ENCODE data around the gene CAD.

DNA sequence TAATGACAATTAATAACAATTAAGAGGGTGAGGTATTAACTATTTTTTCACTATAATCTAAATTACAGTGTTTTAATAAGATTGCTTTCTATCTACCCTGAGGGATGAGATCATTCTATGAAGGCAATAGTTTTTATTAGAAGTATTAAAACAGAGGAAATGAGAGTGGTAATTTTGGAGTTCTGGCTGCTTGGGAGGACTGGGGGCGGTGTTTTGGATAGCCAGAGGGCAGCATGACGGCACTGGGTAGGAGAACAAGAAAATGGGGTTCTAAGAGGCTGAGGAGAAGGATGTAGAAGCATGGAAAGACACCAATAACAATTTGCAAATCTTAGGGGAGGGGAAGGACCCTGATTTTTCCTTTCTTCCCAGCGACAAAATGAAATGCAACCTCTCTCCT, 53.0 kb downstream of the CAD start:
- TF ChIP-seq TARDBP (IDR thresholded peaks at IDR 0.05; ENCODE audit: borderline replicate concordance) (no peak), EP300 (IDR thresholded peaks at IDR 0.05; ENCODE audit: borderline replicate concordance in 1 of 2, control insufficient read depth in 1 of 2, low read depth in 2 of 2, low read length in 2 of 2) (no peak), HCFC1 (IDR thresholded peaks at IDR 0.05; ENCODE audit: low read length) (no peak), SP1 (IDR thresholded peaks at IDR 0.05; ENCODE audit: low read depth, low read length) (no peak), SRF (IDR thresholded peaks at IDR 0.05; ENCODE audit: low read depth in 2 of 2, low read length in 2 of 2) (no peak)
- TF ChIP-seq, protein P1, sequence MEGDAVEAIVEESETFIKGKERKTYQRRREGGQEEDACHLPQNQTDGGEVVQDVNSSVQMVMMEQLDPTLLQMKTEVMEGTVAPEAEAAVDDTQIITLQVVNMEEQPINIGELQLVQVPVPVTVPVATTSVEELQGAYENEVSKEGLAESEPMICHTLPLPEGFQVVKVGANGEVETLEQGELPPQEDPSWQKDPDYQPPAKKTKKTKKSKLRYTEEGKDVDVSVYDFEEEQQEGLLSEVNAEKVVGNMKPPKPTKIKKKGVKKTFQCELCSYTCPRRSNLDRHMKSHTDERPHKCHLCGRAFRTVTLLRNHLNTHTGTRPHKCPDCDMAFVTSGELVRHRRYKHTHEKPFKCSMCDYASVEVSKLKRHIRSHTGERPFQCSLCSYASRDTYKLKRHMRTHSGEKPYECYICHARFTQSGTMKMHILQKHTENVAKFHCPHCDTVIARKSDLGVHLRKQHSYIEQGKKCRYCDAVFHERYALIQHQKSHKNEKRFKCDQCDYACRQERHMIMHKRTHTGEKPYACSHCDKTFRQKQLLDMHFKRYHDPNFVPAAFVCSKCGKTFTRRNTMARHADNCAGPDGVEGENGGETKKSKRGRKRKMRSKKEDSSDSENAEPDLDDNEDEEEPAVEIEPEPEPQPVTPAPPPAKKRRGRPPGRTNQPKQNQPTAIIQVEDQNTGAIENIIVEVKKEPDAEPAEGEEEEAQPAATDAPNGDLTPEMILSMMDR (IDR thresholded peaks at IDR 0.05 in 2 of 3, conservative IDR thresholded peaks at IDR 0.05 in 1 of 3; ENCODE audit: control insufficient read depth in 2 of 3, extremely low read depth in 1 of 3, insufficient read depth in 1 of 3, low read depth in 3 of 3, low read length in 3 of 3) = no peak

Data from GM12878 (cell line).